Neural progenitor cell (in vitro differentiated cells): ENCODE results near the gene ZNF710.

Experiments used
- CTCF ChIP-seq: fragments of 200-600 bp; sonication (generic); IDR thresholded peaks from 2 replicates; pipeline ENCODE4 v1.5.1; 2017; ENCODE audit warnings: antibody characterized with exemption, mild to moderate bottlenecking
- EZH2 ChIP-seq: fragments of 200-600 bp; sonication (generic); IDR thresholded peaks from 2 replicates; pipeline ENCODE4 v1.6.1; 2017; ENCODE audit warnings: antibody characterized with exemption, mild to moderate bottlenecking, moderate library complexity
- EZH2phosphoT487 ChIP-seq: fragments of 200-600 bp; sonication (generic); IDR thresholded peaks from 2 replicates; pipeline ENCODE4 v1.6.1; 2017; ENCODE audit warnings: antibody characterized with exemption

GRCh38 chr15:89985111-89985510 lies 16.0 kb upstream of the ZNF710 start:
- TF ChIP-seq CTCF, result no peak
- no peak for TF ChIP-seq EZH2
- no peak for TF ChIP-seq EZH2phosphoT487
